ENCODE data around the gene CCL3.
"Not testable (repeated sequence)": the region's sequence is repeated elsewhere in the genome, so short reads cannot be mapped to it uniquely, and the experiment has no call there.

CCL3 gene

GRCh38 chr17:36107660-36108059, 17.7 kb upstream of the CCL3 start:
- no peaks in the 10 kb centered on the region for H3K36me3 ChIP-seq (replicated peaks)
- no peak overlapping the region for H3K4me3 ChIP-seq (ENCODE audit: low read depth, low read length)
- H3K27me3 ChIP-seq (replicated peaks), result no peaks in the 10 kb centered on the region
- TF ChIP-seq CTCF (IDR thresholded peaks at IDR 0.05; ENCODE audit: low read depth, low read length, missing control alignments), result no peak
- DNase-seq, result no peak
- H3K27ac ChIP-seq, result no peak overlapping the region
- in situ Hi-C loops (cut with HindIII; ENCODE audit: low pct_ligation_motif_present, low sequenced_read_pairs), result no loop called here

GRCh38 chr17:36106493-36106835, 16.5 kb upstream of the CCL3 start:
- in situ Hi-C loops (cut with HindIII; ENCODE audit: low pct_ligation_motif_present, low sequenced_read_pairs), result no loop called here
- TF ChIP-seq CTCF (IDR thresholded peaks at IDR 0.05; ENCODE audit: low read depth, low read length, missing control alignments), result no peak
- Histone ChIP-seq H3K27ac (no peak overlapping the region), H3K27me3 (replicated peaks) (no peaks in the 10 kb centered on the region), H3K4me3 (ENCODE audit: low read depth, low read length) (no peak overlapping the region), H3K36me3 (replicated peaks) (no peaks in the 10 kb centered on the region)
- no peak for DNase-seq

GRCh38 chr17:36105781-36106492, 16.0 kb upstream of the CCL3 start:
- no peaks in the 10 kb centered on the region for H3K27me3 ChIP-seq (replicated peaks)
- no peak for DNase-seq
- H3K36me3 ChIP-seq (replicated peaks), result no peaks in the 10 kb centered on the region
- no peak for TF ChIP-seq CTCF (IDR thresholded peaks at IDR 0.05; ENCODE audit: low read depth, low read length, missing control alignments)
- H3K27ac ChIP-seq, result no peak overlapping the region
- in situ Hi-C loops (cut with HindIII; ENCODE audit: low pct_ligation_motif_present, low sequenced_read_pairs), result no loop called here
- H3K4me3 ChIP-seq (ENCODE audit: low read depth, low read length), result no peak overlapping the region

GRCh38 chr17:36104701-36105181, 14.8 kb upstream of the CCL3 start:
- TF ChIP-seq CTCF (IDR thresholded peaks at IDR 0.05; ENCODE audit: low read depth, low read length, missing control alignments), result no peak
- H3K4me3 ChIP-seq (ENCODE audit: low read depth, low read length), result no peak overlapping the region
- H3K27ac ChIP-seq, result no peak overlapping the region
- no peak for DNase-seq
- no peaks in the 10 kb centered on the region for H3K27me3 ChIP-seq (replicated peaks)
- in situ Hi-C loops (cut with HindIII; ENCODE audit: low pct_ligation_motif_present, low sequenced_read_pairs), result no loop called here
- no peaks in the 10 kb centered on the region for H3K36me3 ChIP-seq (replicated peaks)

- H3K4me3 ChIP-seq (ENCODE audit: low read depth, low read length); DNase-seq; H3K36me3 ChIP-seq (replicated peaks); H3K27ac ChIP-seq; H3K27me3 ChIP-seq (replicated peaks); in situ Hi-C loops (cut with HindIII; ENCODE audit: low pct_ligation_motif_present, low sequenced_read_pairs): not testable (repeated sequence)
These were observed 14.3 kb upstream of the CCL3 start for GRCh38 chr17:36104246-36104645.

- H3K4me3 ChIP-seq (ENCODE audit: low read depth, low read length); in situ Hi-C loops (cut with HindIII; ENCODE audit: low pct_ligation_motif_present, low sequenced_read_pairs); DNase-seq; H3K27ac ChIP-seq; H3K27me3 ChIP-seq (replicated peaks); H3K36me3 ChIP-seq (replicated peaks): not testable (repeated sequence)
These were observed 13.5 kb upstream of the CCL3 start, which contains the start of gene CCL4 for GRCh38 chr17:36103401-36103975. Gene CCL4, plus strand, starts transcription at chr17:36103827. Its CDS starts 79 bp downstream, at chr17:36103906.

GRCh38 chr17:36099004-36099403, 9.1 kb upstream of the CCL3 start:
- H3K36me3 ChIP-seq (replicated peaks); H3K4me3 ChIP-seq (ENCODE audit: low read depth, low read length); DNase-seq; in situ Hi-C loops (cut with HindIII; ENCODE audit: low pct_ligation_motif_present, low sequenced_read_pairs); H3K27me3 ChIP-seq (replicated peaks); H3K27ac ChIP-seq: not testable (repeated sequence)
